GM23248 (cell line): Measurements from ENCODE around the gene DKKL1. TPM values are rescaled to one million over a fixed set of nuclear protein-coding genes. Genes with fewer than 3 reads are reported as not detected.

Experiments used
- DNase-seq: peaks from one replicate; pipeline ENCODE4 v3.0.0-alpha.2; 2015
- H2AFZ ChIP-seq: fragments of 200-600 bp; sonication (generic); 2 replicates; pipeline ENCODE4 v1.6.1; 2016; ENCODE audit warnings: antibody characterized with exemption
- H3F3A ChIP-seq: fragments of 200-600 bp; sonication (generic); 2 replicates; pipeline ENCODE4 v1.6.1; 2016; ENCODE audit warnings: mild to moderate bottlenecking, antibody characterized with exemption, mixed run types; ENCODE audit not compliant: insufficient read depth
- H3K27ac ChIP-seq: fragments of 200-600 bp; sonication (generic); 2 replicates; pipeline ENCODE4 v1.5.1; 2016; ENCODE audit warnings: mild to moderate bottlenecking
- H3K27me3 ChIP-seq: fragments of 200-600 bp; sonication (generic); replicated peaks from 2 replicates; pipeline ENCODE4 v1.6.1; 2016; ENCODE audit warnings: mild to moderate bottlenecking; ENCODE audit not compliant: insufficient read depth
- H3K36me3 ChIP-seq: fragments of 200-600 bp; sonication (generic); 2 replicates; pipeline ENCODE4 v1.6.1; 2016; ENCODE audit warnings: low read depth, mild to moderate bottlenecking
- H3K4me1 ChIP-seq: fragments of 200-600 bp; sonication (generic); 2 replicates; pipeline ENCODE4 v1.6.1; 2016; ENCODE audit warnings: mild to moderate bottlenecking; ENCODE audit not compliant: insufficient read depth
- H3K4me2 ChIP-seq: fragments of 200-600 bp; sonication (generic); one replicate; pipeline ENCODE4 v1.6.1; 2016; ENCODE audit warnings: mild to moderate bottlenecking; ENCODE audit not compliant: unreplicated experiment
- H3K4me3 ChIP-seq: fragments of 200-600 bp; sonication (generic); 2 replicates; pipeline ENCODE4 v1.5.1; 2016; ENCODE audit warnings: mild to moderate bottlenecking
- H3K79me2 ChIP-seq: fragments of 200-600 bp; sonication (generic); 2 replicates; pipeline ENCODE4 v1.6.1; 2016; ENCODE audit warnings: mild to moderate bottlenecking; ENCODE audit not compliant: insufficient read depth
- H3K9ac ChIP-seq: fragments of 200-600 bp; sonication (generic); 2 replicates; pipeline ENCODE4 v1.6.1; 2016; ENCODE audit warnings: mild to moderate bottlenecking
- H3K9me2 ChIP-seq: fragments of 200-600 bp; sonication (generic); 2 replicates; pipeline ENCODE4 v1.6.1; 2016; ENCODE audit warnings: mixed run types, mild to moderate bottlenecking, moderate library complexity; ENCODE audit not compliant: insufficient read depth
- H3K9me3 ChIP-seq: fragments of 200-600 bp; sonication (generic); one replicate; pipeline ENCODE4 v1.6.1; 2017; ENCODE audit warnings: low read depth
- H4K20me1 ChIP-seq: fragments of 200-600 bp; sonication (generic); 2 replicates; pipeline ENCODE4 v1.6.0; 2016; ENCODE audit not compliant: insufficient read depth
- EZH2 ChIP-seq: fragments of 200-600 bp; sonication (generic); IDR thresholded peaks from 2 replicates; pipeline ENCODE4 v1.6.1; 2018; ENCODE audit warnings: antibody characterized with exemption, mild to moderate bottlenecking; ENCODE audit not compliant: insufficient read depth, poor library complexity, severe bottlenecking
- EZH2phosphoT487 ChIP-seq: fragments of 200-600 bp; sonication (generic); IDR thresholded peaks from 2 replicates; pipeline ENCODE4 v1.6.1; 2018; ENCODE audit warnings: antibody characterized with exemption, moderate library complexity, mild to moderate bottlenecking, low read depth; ENCODE audit not compliant: insufficient read depth
- WGBS, 2 experiments: methylation state at CpG; one replicate each; pipeline ENCODE4 v1.1.6; 2015 to 2017; ENCODE audit warnings: low lambda C conversion rate in 2 of 2, low coverage in 1 of 2; ENCODE audit errors: missing lambda C conversion rate in 2 of 2; 5-methylcytosine and 5-hydroxymethylcytosine counted together
- in situ Hi-C: fragments of 300-500 bp; cut with MboI; formaldehyde crosslinking; loops from 2 replicates; pipeline ENCODE4 v1.15.0; 2020
- polyA plus RNA-seq: library from polyadenylated mRNA; unstranded; fragments of >200 nt; fragmentation: Nextera tagmentation; extraction: Ambion mirVana; gene quantifications from 2 replicates; pipeline ENCODE4 v1.2.1, GENCODE V29; 2016
- total RNA-seq: library from RNA; depleted of rRNA; stranded (reverse); fragments of >200 nt; shearing (Covaris generic); gene quantifications from 2 replicates; pipeline ENCODE4 v1.2.3, GENCODE V29; 2014; rRNA removed

Gene DKKL1
- total and polyA plus RNA-seq, 2 experiments from 2014 or later: not detected

DNA sequence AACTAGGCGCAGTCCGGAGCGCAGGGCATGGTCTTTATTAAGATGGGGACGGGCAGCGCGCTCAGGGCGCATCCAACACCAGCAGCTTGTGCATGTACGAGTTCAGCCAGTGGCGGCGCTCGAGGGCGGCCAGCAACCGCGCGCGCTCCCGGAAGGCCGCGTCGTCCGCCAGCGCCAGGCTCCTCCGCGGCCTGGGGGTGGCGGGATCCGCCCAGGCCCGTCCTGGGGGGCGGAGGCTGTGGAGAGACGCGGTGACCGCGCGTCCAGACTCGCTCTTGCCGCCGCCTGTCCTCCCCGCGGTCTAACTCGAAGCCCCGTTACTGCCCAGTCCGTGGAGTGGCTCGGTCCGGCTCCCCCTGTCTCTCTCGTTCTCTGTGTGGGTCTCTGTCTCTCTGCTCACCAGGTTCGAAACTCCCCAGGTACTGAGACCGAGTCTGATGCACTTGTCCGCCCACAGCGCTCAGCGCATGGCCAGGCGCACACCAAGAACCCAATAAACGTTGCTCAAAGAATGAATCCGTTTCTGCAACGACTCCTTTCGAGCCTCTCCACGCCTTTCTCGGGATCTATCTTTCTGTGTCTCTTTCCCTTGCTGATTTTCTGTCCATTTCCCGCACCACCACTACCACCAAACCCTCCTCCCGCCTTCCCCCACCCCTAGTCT lies 58.9 kb downstream of the DKKL1 start:
- no peaks in the 10 kb centered on the region for H3K79me2 ChIP-seq
- H3K36me3 ChIP-seq: no peaks in the 10 kb centered on the region
- DNase-seq: peak; percentile 63
- no peaks in the 10 kb centered on the region for H3K9me3 ChIP-seq
- no peaks in the 10 kb centered on the region for H3K9me2 ChIP-seq
- WGBS, 2 experiments: 6 to 8% methylated on average over 34 to 52 of the region's 58 CpGs
- H3K4me1 ChIP-seq: 0 out of 2 replicates have a peak, but pooled peaks cover 5% of the 10 kb centered on the region
- no peak overlapping the region for H3K4me3 ChIP-seq
- peak overlapping the region; percentile 21 for H3K4me2 ChIP-seq
- in situ Hi-C loops: no loop called here
- no peak overlapping the region for H3K27ac ChIP-seq
- no peak overlapping the region for H2AFZ ChIP-seq
- TF ChIP-seq EZH2 (peak; percentile 90), EZH2phosphoT487 (peak; percentile 47; the same call in 1 of the 2 replicates)
- H3K9ac ChIP-seq: no peak overlapping the region
- H3K27me3 ChIP-seq: peaks cover 80% of the 10 kb centered on the region
- H4K20me1 ChIP-seq: no peaks in the 10 kb centered on the region
- no peaks in the 10 kb centered on the region for H3F3A ChIP-seq

DNA sequence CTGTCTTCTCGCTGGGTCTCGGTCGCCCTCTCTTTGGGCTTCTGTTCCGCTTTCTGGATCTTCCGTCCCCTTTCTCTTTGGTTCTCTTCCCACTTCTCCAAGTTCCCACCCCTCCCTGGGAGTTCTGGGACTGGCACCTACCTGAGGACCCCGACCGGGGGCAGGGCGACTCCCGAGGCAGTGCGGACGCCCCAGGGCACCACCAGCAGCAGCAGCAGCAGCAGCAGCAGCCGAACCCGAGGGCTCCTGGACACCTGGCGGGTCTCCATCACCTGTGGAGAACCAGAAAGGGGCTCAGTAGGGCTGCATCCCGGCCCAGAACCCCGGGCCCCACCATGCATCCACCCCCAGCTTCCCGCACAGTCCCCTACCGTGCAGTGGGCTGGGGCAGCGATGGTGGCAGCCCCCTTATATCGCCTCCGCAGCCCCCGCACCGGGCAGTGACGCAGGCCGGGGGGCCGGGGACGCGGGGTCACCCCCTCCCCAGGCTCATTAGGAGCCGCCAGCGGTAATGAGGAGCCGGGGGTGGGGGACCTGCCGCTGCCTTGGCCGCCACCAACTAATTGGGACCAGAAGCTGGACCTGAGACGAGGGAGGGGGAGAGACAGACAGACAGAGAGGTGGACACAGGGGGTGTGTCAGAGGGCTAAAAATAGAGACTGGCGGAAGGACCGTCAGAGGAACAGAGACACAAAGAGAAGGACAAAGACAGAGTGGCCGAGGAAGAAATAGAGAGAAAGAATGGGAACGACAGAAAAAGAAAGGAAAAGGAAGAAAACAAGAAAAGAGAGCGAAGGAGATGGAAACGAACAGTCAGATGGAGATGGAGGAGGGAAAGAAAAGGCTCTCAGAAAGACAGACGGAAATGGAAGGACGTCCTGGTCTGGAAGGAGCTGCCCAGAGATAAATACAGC lies 59.7 kb downstream of the DKKL1 start, which contains the start of gene PTH2:
TSS of gene PTH2 (minus strand) at position 371 of the 914 bp plus-strand sequence. CDS start at position 269, 102 bp downstream.
- no peaks in the 10 kb centered on the region for H3K36me3 ChIP-seq
- H3K9ac ChIP-seq: no peak within 1 kb of the TSS
- H3K9me3 ChIP-seq: no peaks in the 10 kb centered on the region
- peaks cover 85% of the 10 kb centered on the region for H3K27me3 ChIP-seq
- in situ Hi-C loops: no loop called here
- TF ChIP-seq EZH2 (no peak), EZH2phosphoT487 (0 out of 2 replicates have a peak, but pooled peaks have one; percentile 4)
- WGBS, 2 experiments: 6 to 11% methylated on average over 32 to 42 of the region's 42 CpGs
- no peak within 1 kb of the TSS for H2AFZ ChIP-seq
- no peaks in the 10 kb centered on the region for H3F3A ChIP-seq
- H3K4me2 ChIP-seq: peak within 1 kb of the TSS; percentile 21
- H3K27ac ChIP-seq: no peak within 1 kb of the TSS
- H3K4me3 ChIP-seq: no peak within 1 kb of the TSS
- no peaks in the 10 kb centered on the region for H3K9me2 ChIP-seq
- 0 out of 2 replicates have a peak, but pooled peaks cover 5% of the 10 kb centered on the region for H3K4me1 ChIP-seq
- H4K20me1 ChIP-seq: no peaks in the 10 kb centered on the region
- DNase-seq: no peak
- no peaks in the 10 kb centered on the region for H3K79me2 ChIP-seq

DNA sequence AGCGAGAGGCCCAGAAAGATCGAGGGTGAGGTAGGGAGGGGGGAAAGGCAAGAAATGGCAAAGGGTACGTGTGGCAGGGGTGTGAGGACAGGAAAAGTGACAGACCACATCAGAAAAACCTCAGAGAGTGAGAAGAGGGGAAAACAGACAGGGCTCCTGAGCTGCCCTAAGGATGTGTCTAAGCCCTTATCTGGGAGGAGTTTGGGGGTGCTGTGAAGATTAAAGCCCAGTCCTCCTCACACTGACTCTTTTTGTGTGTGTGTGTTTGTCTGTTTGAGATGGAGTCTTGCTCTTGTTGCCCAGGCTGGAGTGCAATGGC lies 60.3 kb downstream of the DKKL1 start:
- Histone ChIP-seq H2AFZ (no peak overlapping the region), H3K27me3 (peaks cover 85% of the 10 kb centered on the region), H3F3A (no peaks in the 10 kb centered on the region), H3K9me3 (no peaks in the 10 kb centered on the region), H4K20me1 (no peaks in the 10 kb centered on the region), H3K9me2 (no peaks in the 10 kb centered on the region), H3K27ac (no peak overlapping the region), H3K79me2 (no peaks in the 10 kb centered on the region), H3K9ac (no peak overlapping the region), H3K4me3 (no peak overlapping the region), H3K4me2 (no peak overlapping the region), H3K4me1 (0 out of 2 replicates have a peak, but pooled peaks cover 5% of the 10 kb centered on the region), H3K36me3 (no peaks in the 10 kb centered on the region)
- no peak for TF ChIP-seq EZH2
- TF ChIP-seq EZH2phosphoT487: no peak
- 12 to 26% methylated on average over 3 of the region's 3 CpGs for WGBS, 2 experiments
- in situ Hi-C loops: no loop called here
- no peak for DNase-seq

Other genes with a start within 250 kb of the DKKL1 start
- 10.7 and 12.5 TPM in 2 replicates for gene LIN7B, start 249.5 kb upstream of the DKKL1 start, total RNA-seq
- 11.9 and 12.6 TPM in 2 replicates for gene LIN7B, start 249.5 kb upstream of the DKKL1 start, polyA plus RNA-seq
- 0.86 TPM in 1 of 2 replicates, not detected in the other for gene C19orf73, start 244.7 kb upstream of the DKKL1 start, total RNA-seq
- 1.0 and 1.4 TPM in 2 replicates for gene C19orf73, start 244.7 kb upstream of the DKKL1 start, polyA plus RNA-seq
- 0.63 and 2.4 TPM in 2 replicates for gene PPFIA3, start 244.3 kb upstream of the DKKL1 start, total RNA-seq
- gene PPFIA3, start 244.3 kb upstream of the DKKL1 start, polyA plus RNA-seq: 1.2 TPM in 2 replicates
- gene HRC, start 208.5 kb upstream of the DKKL1 start, total RNA-seq: not detected in 2 replicates
- 0.10 TPM in 1 of 2 replicates, not detected in the other for gene HRC, start 208.5 kb upstream of the DKKL1 start, polyA plus RNA-seq
- gene TRPM4, start 206.1 kb upstream of the DKKL1 start, total RNA-seq: 18.4 and 18.8 TPM in 2 replicates
- gene TRPM4, start 206.1 kb upstream of the DKKL1 start, polyA plus RNA-seq: 15.8 and 20.1 TPM in 2 replicates
- 0.51 TPM in 1 of 2 replicates, not detected in the other for gene SLC6A16, start 38.7 kb upstream of the DKKL1 start, total RNA-seq
- 0.40 TPM in 1 of 2 replicates, not detected in the other for gene SLC6A16, start 38.7 kb upstream of the DKKL1 start, polyA plus RNA-seq
- gene CD37, start 28.5 kb upstream of the DKKL1 start, total RNA-seq: not detected in 2 replicates
- gene CD37, start 28.5 kb upstream of the DKKL1 start, polyA plus RNA-seq: 1.8 and 2.4 TPM in 2 replicates
- 13.9 and 18.7 TPM in 2 replicates for gene TEAD2, start 1.5 kb upstream of the DKKL1 start, total RNA-seq
- gene TEAD2, start 1.5 kb upstream of the DKKL1 start, polyA plus RNA-seq: 7.1 and 7.8 TPM in 2 replicates
- gene KASH5, start 24.4 kb downstream of the DKKL1 start, total RNA-seq: not detected in 2 replicates
- not detected in 2 replicates for gene KASH5, start 24.4 kb downstream of the DKKL1 start, polyA plus RNA-seq
- not detected in 2 replicates for gene PTH2, start 59.6 kb downstream of the DKKL1 start, total RNA-seq
- not detected in 2 replicates for gene PTH2, start 59.6 kb downstream of the DKKL1 start, polyA plus RNA-seq
- not detected in 2 replicates for gene GFY, start 61.5 kb downstream of the DKKL1 start, total RNA-seq
- gene GFY, start 61.5 kb downstream of the DKKL1 start, polyA plus RNA-seq: not detected in 2 replicates
- gene SLC17A7, start 77.7 kb downstream of the DKKL1 start, total RNA-seq: not detected in 2 replicates
- not detected in 2 replicates for gene SLC17A7, start 77.7 kb downstream of the DKKL1 start, polyA plus RNA-seq
- 68.0 and 90.2 TPM in 2 replicates for gene PIH1D1, start 87.9 kb downstream of the DKKL1 start, total RNA-seq
- 73.5 and 79.9 TPM in 2 replicates for gene PIH1D1, start 87.9 kb downstream of the DKKL1 start, polyA plus RNA-seq
- 30.4 and 43.8 TPM in 2 replicates for gene ALDH16A1, start 89.3 kb downstream of the DKKL1 start, total RNA-seq
- gene ALDH16A1, start 89.3 kb downstream of the DKKL1 start, polyA plus RNA-seq: 9.0 and 9.4 TPM in 2 replicates
- 1.3 and 1.6 TPM in 2 replicates for gene FLT3LG, start 110.3 kb downstream of the DKKL1 start, total RNA-seq
- 4.6 and 5.7 TPM in 2 replicates for gene FLT3LG, start 110.3 kb downstream of the DKKL1 start, polyA plus RNA-seq
- 1,590 and 2,272 TPM in 2 replicates for gene RPL13A, start 123.7 kb downstream of the DKKL1 start, total RNA-seq
- 893 and 894 TPM in 2 replicates for gene RPL13A, start 123.7 kb downstream of the DKKL1 start, polyA plus RNA-seq
- 1,666 and 2,372 TPM in 2 replicates for gene RPS11, start 132.6 kb downstream of the DKKL1 start, total RNA-seq
- gene RPS11, start 132.6 kb downstream of the DKKL1 start, polyA plus RNA-seq: 813 and 832 TPM in 2 replicates
- 65.4 and 75.3 TPM in 2 replicates for gene FCGRT, start 148.8 kb downstream of the DKKL1 start, total RNA-seq
- gene FCGRT, start 148.8 kb downstream of the DKKL1 start, polyA plus RNA-seq: 89.9 and 98.4 TPM in 2 replicates
- gene RCN3, start 164.1 kb downstream of the DKKL1 start, total RNA-seq: 570 and 656 TPM in 2 replicates
- 779 and 813 TPM in 2 replicates for gene RCN3, start 164.1 kb downstream of the DKKL1 start, polyA plus RNA-seq
- 46.0 and 53.2 TPM in 2 replicates for gene NOSIP, start 216.7 kb downstream of the DKKL1 start, total RNA-seq
- 78.7 and 84.3 TPM in 2 replicates for gene NOSIP, start 216.7 kb downstream of the DKKL1 start, polyA plus RNA-seq
- gene PRRG2, start 217.4 kb downstream of the DKKL1 start, total RNA-seq: not detected in 2 replicates
- gene PRRG2, start 217.4 kb downstream of the DKKL1 start, polyA plus RNA-seq: 0.13 and 0.18 TPM in 2 replicates
- gene PRR12, start 227.3 kb downstream of the DKKL1 start, total RNA-seq: 2.7 and 2.9 TPM in 2 replicates
- gene PRR12, start 227.3 kb downstream of the DKKL1 start, polyA plus RNA-seq: 0.85 and 0.86 TPM in 2 replicates